HG03442 (cell line): Measurements from ENCODE around the gene RHEB.

ENCODE experiments used
- ATAC-seq: cut with Tn5 transposase; IDR thresholded peaks from one replicate; pipeline ENCODE4 v1.9.1; 2021; ENCODE audit warnings: mild to moderate bottlenecking, moderate library complexity; ENCODE audit not compliant: unreplicated experiment

RHEB gene

DNA sequence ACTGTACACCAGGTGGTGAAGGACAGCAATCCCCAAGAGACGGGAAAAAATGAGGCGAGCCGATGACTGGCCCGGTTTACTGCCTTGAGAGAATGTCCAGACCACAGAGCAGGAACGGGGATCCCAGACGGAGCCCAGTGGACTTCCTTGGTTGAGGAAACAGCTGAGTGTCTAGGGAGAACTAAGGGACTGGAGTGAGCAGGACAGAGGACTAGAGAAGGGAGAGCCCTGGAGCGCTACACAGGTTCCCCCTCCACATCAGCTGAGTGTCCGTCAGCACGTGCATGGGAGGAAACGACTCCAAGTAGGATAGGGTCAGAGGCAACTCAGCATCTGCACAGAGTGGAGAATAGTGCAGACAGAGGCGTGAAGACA is 102.8 kb downstream of the RHEB start:
- no peak for ATAC-seq

DNA sequence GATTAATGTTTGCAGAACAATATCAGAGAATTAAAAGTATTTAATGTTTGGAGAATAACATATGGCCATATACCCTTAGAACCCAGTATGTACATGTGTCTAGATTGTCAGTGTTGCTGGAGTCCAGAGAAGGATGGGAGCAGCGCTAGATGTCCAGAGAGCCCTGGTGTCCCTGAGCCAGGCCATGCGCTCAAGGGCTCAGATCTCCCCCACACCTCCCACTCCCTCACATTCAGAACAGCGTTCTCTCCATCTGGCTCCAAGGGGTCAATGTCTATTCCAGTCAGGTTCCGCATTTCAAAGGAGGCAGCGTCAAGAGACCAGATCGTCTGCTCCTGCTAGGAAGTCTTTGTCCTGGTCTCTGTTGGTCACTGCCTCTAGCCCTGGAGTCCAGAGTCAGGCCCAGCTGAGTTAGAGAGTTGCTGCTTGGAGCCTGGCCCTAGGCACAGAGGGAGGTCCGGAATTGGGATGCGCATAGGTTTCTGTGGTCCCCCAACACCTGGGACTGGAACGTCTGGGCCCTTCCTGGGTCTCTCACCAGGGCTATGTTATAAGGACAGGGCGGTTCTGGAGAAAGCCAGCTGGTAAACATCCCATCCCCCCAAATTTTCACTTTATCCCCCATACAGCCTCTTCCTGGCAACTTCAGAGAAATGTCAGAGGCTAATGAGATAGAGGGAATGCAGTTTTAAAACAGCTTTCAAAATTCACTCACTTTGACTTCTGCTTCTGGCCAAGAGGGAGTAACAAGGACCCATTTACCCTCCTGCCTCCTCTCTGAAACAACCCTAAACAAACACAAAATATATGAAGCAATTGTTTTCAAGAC is 103.4 kb downstream of the RHEB start:
- no peak for ATAC-seq
